Astrocyte (in vitro differentiated cells and primary cell): ENCODE results near the gene GDF10.

Source experiments
- EZH2 ChIP-seq: IDR thresholded peaks from 2 replicates; pipeline ENCODE4 v1.6.1; 2012; ENCODE audit warnings: mild to moderate bottlenecking, low read length, inconsistent platforms; ENCODE audit not compliant: insufficient read depth
- TF ChIP-seq, protein P1 (sequence below): IDR thresholded peaks from 2 replicates; pipeline ENCODE4 v1.5.1; 2011; ENCODE audit warnings: low read depth, mild to moderate bottlenecking, inconsistent platforms, low read length, moderate library complexity; ENCODE audit not compliant: insufficient read depth

DNA sequence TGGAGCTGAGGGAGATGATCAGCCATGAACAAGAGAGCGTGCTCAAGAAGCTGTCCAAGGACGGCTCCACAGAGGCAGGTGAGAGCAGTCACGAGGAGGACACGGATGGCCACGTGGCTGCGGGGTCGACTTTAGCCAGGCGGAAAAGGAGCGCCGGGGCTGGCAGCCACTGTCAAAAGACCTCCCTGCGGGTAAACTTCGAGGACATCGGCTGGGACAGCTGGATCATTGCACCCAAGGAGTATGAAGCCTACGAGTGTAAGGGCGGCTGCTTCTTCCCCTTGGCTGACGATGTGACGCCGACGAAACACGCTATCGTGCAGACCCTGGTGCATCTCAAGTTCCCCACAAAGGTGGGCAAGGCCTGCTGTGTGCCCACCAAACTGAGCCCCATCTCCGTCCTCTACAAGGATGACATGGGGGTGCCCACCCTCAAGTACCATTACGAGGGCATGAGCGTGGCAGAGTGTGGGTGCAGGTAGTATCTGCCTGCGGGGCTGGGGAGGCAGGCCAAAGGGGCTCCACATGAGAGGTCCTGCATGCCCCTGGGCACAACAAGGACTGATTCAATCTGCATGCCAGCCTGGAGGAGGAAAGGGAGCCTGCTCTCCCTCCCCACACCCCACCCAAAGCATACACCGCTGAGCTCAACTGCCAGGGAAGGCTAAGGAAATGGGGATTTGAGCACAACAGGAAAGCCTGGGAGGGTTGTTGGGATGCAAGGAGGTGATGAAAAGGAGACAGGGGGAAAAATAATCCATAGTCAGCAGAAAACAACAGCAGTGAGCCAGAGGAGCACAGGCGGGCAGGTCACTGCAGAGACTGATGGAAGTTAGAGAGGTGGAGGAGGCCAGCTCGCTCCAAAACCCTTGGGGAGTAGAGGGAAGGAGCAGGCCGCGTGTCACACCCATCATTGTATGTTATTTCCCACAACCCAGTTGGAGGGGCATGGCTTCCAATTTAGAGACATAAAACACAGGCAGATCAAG lies 25.6 kb downstream of the GDF10 start:
- TF ChIP-seq, protein P1, sequence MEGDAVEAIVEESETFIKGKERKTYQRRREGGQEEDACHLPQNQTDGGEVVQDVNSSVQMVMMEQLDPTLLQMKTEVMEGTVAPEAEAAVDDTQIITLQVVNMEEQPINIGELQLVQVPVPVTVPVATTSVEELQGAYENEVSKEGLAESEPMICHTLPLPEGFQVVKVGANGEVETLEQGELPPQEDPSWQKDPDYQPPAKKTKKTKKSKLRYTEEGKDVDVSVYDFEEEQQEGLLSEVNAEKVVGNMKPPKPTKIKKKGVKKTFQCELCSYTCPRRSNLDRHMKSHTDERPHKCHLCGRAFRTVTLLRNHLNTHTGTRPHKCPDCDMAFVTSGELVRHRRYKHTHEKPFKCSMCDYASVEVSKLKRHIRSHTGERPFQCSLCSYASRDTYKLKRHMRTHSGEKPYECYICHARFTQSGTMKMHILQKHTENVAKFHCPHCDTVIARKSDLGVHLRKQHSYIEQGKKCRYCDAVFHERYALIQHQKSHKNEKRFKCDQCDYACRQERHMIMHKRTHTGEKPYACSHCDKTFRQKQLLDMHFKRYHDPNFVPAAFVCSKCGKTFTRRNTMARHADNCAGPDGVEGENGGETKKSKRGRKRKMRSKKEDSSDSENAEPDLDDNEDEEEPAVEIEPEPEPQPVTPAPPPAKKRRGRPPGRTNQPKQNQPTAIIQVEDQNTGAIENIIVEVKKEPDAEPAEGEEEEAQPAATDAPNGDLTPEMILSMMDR, result no peak
- no peak for TF ChIP-seq EZH2
